ENCODE measurements around the gene GOLGA7B.

Gene GOLGA7B

GRCh38 chr10:97898429-97898828 lies 48.8 kb downstream of the GOLGA7B start:
- H3K36me3 ChIP-seq (ENCODE audit: control insufficient read depth, insufficient read depth, low read length, severe bottlenecking), result no peaks in the 10 kb centered on the region
- DNase-seq (ENCODE audit: low read depth), result no peak
- H3K9me3 ChIP-seq (ENCODE audit: control insufficient read depth, low read length), result no peaks in the 10 kb centered on the region
- H3K4me3 ChIP-seq (ENCODE audit: low read length), result no peak overlapping the region
- no peak overlapping the region for H3K9ac ChIP-seq (ENCODE audit: low read length)
- H3K4me1 ChIP-seq (ENCODE audit: control insufficient read depth, insufficient read depth, low read length), result no peaks in the 10 kb centered on the region
- H3K27me3 ChIP-seq (replicated peaks; ENCODE audit: control insufficient read depth, insufficient read depth, low read length), result peaks cover 65% of the 10 kb centered on the region

- no peak overlapping the region for H3K4me3 ChIP-seq (ENCODE audit: low read length)
- no peaks in the 10 kb centered on the region for H3K9me3 ChIP-seq (ENCODE audit: control insufficient read depth, low read length)
- no peak overlapping the region for H3K9ac ChIP-seq (ENCODE audit: low read length)
- H3K36me3 ChIP-seq (ENCODE audit: control insufficient read depth, insufficient read depth, low read length, severe bottlenecking), result no peaks in the 10 kb centered on the region
- H3K27me3 ChIP-seq (replicated peaks; ENCODE audit: control insufficient read depth, insufficient read depth, low read length), result peaks cover 71% of the 10 kb centered on the region
- no peaks in the 10 kb centered on the region for H3K4me1 ChIP-seq (ENCODE audit: control insufficient read depth, insufficient read depth, low read length)
- DNase-seq (ENCODE audit: low read depth), result no peak
Measured at GRCh38 chr10:97901381-97901780, 51.7 kb downstream of the GOLGA7B start.

DNA sequence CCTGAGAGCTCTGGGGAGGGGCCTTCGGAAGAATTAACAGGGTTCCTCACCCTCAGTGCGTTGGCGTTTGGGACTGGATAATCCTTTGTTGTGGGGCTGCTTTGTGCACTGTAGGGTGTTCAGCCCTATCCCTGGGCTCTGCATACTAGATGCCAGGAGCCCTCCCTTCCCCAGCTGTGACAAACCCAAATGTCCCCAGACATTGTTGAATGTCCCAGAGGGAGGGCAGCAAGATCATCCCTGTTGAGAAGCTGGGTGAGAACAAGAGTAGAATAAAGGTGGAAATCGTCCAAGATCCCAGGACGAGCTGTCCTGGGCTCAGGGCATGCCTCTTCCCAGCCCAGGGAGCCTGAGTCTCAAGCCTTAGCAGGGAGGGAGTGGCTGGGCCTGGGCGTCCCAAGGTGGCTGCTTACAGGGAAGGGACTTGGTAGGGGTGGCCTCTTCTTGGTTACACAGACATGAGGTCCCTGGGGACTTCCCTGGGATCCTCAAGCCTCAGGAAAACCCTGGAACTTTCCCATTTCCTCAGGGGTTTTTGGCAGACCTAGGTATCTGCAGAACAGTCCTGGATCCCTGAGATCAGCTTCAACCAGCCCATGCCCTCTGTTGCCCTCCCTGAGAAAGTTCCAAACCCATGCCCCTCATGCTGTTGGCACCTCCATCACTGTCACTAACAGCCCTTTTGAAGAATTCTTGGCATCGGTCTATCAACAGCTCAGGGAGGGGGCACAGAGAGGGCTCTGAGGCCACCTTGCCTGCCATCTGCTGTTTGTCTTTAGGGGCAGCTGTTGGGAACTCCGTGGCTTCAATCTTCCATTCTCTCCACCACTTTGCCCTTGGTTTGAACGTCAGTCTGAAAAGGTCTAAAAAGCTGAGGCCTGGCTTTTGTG lies 53.7 kb downstream of the GOLGA7B start:
- Histone ChIP-seq H3K27me3 (replicated peaks; ENCODE audit: control insufficient read depth, insufficient read depth, low read length) (peaks cover 74% of the 10 kb centered on the region), H3K9ac (ENCODE audit: low read length) (no peak overlapping the region), H3K4me1 (ENCODE audit: control insufficient read depth, insufficient read depth, low read length) (no peaks in the 10 kb centered on the region), H3K9me3 (ENCODE audit: control insufficient read depth, low read length) (no peaks in the 10 kb centered on the region), H3K4me3 (ENCODE audit: low read length) (no peak overlapping the region), H3K36me3 (ENCODE audit: control insufficient read depth, insufficient read depth, low read length, severe bottlenecking) (no peaks in the 10 kb centered on the region)
- DNase-seq (ENCODE audit: low read depth), result no peak

GRCh38 chr10:97904018-97904381 lies 54.4 kb downstream of the GOLGA7B start:
- no peak for DNase-seq (ENCODE audit: low read depth)
- H3K4me1 ChIP-seq (ENCODE audit: control insufficient read depth, insufficient read depth, low read length), result no peaks in the 10 kb centered on the region
- H3K9me3 ChIP-seq (ENCODE audit: control insufficient read depth, low read length), result no peaks in the 10 kb centered on the region

GRCh38 chr10:97904576-97904975 lies 54.9 kb downstream of the GOLGA7B start:
- Histone ChIP-seq H3K36me3 (ENCODE audit: control insufficient read depth, insufficient read depth, low read length, severe bottlenecking) (no peaks in the 10 kb centered on the region), H3K27me3 (replicated peaks; ENCODE audit: control insufficient read depth, insufficient read depth, low read length) (peaks cover 77% of the 10 kb centered on the region), H3K4me3 (ENCODE audit: low read length) (no peak overlapping the region), H3K9ac (ENCODE audit: low read length) (no peak overlapping the region), H3K9me3 (ENCODE audit: control insufficient read depth, low read length) (no peaks in the 10 kb centered on the region), H3K4me1 (ENCODE audit: control insufficient read depth, insufficient read depth, low read length) (no peaks in the 10 kb centered on the region)
- DNase-seq (ENCODE audit: low read depth), result no peak

More at GRCh38 chr10:97904018-97904381, 54.4 kb downstream of the GOLGA7B start:
- H3K9ac ChIP-seq (ENCODE audit: low read length), result no peak overlapping the region
- H3K4me3 ChIP-seq (ENCODE audit: low read length), result no peak overlapping the region
- no peaks in the 10 kb centered on the region for H3K36me3 ChIP-seq (ENCODE audit: control insufficient read depth, insufficient read depth, low read length, severe bottlenecking)
- peaks cover 77% of the 10 kb centered on the region for H3K27me3 ChIP-seq (replicated peaks; ENCODE audit: control insufficient read depth, insufficient read depth, low read length)

DNA sequence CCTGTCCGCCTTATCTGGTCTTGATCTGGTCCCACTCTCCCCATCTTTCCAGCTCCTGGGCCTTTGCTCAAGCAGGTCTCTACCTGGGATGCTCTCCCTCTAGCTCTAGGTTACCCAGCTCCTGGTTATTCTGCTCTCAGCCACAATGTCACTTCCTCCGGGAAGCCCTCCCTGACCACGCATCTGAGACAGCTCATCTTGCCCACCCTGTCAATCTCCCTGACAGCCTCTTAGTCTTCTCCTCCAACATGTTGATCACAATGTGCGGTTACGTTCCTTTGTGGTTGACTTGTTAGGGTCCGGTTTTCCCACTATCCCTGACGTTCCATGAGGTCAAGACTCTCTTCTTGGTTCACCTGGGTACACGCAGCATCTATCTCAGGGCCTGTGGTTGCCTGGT lies 55.6 kb downstream of the GOLGA7B start:
- DNase-seq (ENCODE audit: low read depth), result no peak
- H3K27me3 ChIP-seq (replicated peaks; ENCODE audit: control insufficient read depth, insufficient read depth, low read length), result peaks cover 72% of the 10 kb centered on the region
- no peaks in the 10 kb centered on the region for H3K4me1 ChIP-seq (ENCODE audit: control insufficient read depth, insufficient read depth, low read length)
- H3K36me3 ChIP-seq (ENCODE audit: control insufficient read depth, insufficient read depth, low read length, severe bottlenecking), result no peaks in the 10 kb centered on the region
- no peak overlapping the region for H3K4me3 ChIP-seq (ENCODE audit: low read length)
- H3K9me3 ChIP-seq (ENCODE audit: control insufficient read depth, low read length), result no peaks in the 10 kb centered on the region
- no peak overlapping the region for H3K9ac ChIP-seq (ENCODE audit: low read length)

GRCh38 chr10:97907211-97907610 lies 57.6 kb downstream of the GOLGA7B start:
- Histone ChIP-seq H3K9me3 (ENCODE audit: control insufficient read depth, low read length) (no peaks in the 10 kb centered on the region), H3K4me1 (ENCODE audit: control insufficient read depth, insufficient read depth, low read length) (no peaks in the 10 kb centered on the region), H3K9ac (ENCODE audit: low read length) (no peak overlapping the region), H3K36me3 (ENCODE audit: control insufficient read depth, insufficient read depth, low read length, severe bottlenecking) (no peaks in the 10 kb centered on the region), H3K4me3 (ENCODE audit: low read length) (no peak overlapping the region), H3K27me3 (replicated peaks; ENCODE audit: control insufficient read depth, insufficient read depth, low read length) (peaks cover 75% of the 10 kb centered on the region)
- DNase-seq (ENCODE audit: low read depth), result no peak

DNA sequence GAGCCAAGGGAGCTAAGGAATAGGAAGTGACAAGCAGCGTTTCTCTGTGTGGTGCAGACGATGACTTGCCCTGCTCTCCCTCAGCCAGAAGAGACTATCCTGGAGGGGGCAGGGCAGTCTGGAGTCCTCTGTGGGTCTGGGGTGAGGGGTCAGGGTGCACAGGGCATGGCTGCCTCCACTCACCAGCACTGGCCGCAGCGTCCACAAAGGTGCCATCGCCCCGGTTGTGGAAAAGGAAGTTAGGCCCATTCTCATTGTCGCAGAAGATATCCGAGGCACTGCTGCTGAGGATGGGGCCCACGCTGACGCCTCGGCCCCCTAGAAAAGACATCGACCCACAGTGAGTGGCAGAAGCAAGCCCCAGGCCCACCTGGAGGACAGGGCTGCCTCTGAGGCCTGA lies 58.2 kb downstream of the GOLGA7B start:
- Histone ChIP-seq H3K9me3 (ENCODE audit: control insufficient read depth, low read length) (no peaks in the 10 kb centered on the region), H3K36me3 (ENCODE audit: control insufficient read depth, insufficient read depth, low read length, severe bottlenecking) (no peaks in the 10 kb centered on the region), H3K4me3 (ENCODE audit: low read length) (no peak overlapping the region), H3K4me1 (ENCODE audit: control insufficient read depth, insufficient read depth, low read length) (no peaks in the 10 kb centered on the region), H3K27me3 (replicated peaks; ENCODE audit: control insufficient read depth, insufficient read depth, low read length) (peaks cover 74% of the 10 kb centered on the region), H3K9ac (ENCODE audit: low read length) (no peak overlapping the region)
- no peak for DNase-seq (ENCODE audit: low read depth)

- no peaks in the 10 kb centered on the region for H3K9me3 ChIP-seq (ENCODE audit: control insufficient read depth, low read length)
- no peak for DNase-seq (ENCODE audit: low read depth)
- H3K27me3 ChIP-seq (replicated peaks; ENCODE audit: control insufficient read depth, insufficient read depth, low read length), result peaks cover 71% of the 10 kb centered on the region
- H3K9ac ChIP-seq (ENCODE audit: low read length), result no peak overlapping the region
- no peak overlapping the region for H3K4me3 ChIP-seq (ENCODE audit: low read length)
- peaks cover 6% of the 10 kb centered on the region for H3K4me1 ChIP-seq (ENCODE audit: control insufficient read depth, insufficient read depth, low read length)
- H3K36me3 ChIP-seq (ENCODE audit: control insufficient read depth, insufficient read depth, low read length, severe bottlenecking), result no peaks in the 10 kb centered on the region
Measured at GRCh38 chr10:97910661-97911060, 61.0 kb downstream of the GOLGA7B start.

GRCh38 chr10:97911217-97911616 lies 61.6 kb downstream of the GOLGA7B start:
- DNase-seq (ENCODE audit: low read depth), result no peak
- Histone ChIP-seq H3K36me3 (ENCODE audit: control insufficient read depth, insufficient read depth, low read length, severe bottlenecking) (no peaks in the 10 kb centered on the region), H3K4me1 (ENCODE audit: control insufficient read depth, insufficient read depth, low read length) (peaks cover 7% of the 10 kb centered on the region), H3K9me3 (ENCODE audit: control insufficient read depth, low read length) (no peaks in the 10 kb centered on the region), H3K9ac (ENCODE audit: low read length) (no peak overlapping the region), H3K4me3 (ENCODE audit: low read length) (no peak overlapping the region), H3K27me3 (replicated peaks; ENCODE audit: control insufficient read depth, insufficient read depth, low read length) (peaks cover 66% of the 10 kb centered on the region)

GRCh38 chr10:97913193-97913592 lies 63.5 kb downstream of the GOLGA7B start:
- Histone ChIP-seq H3K4me1 (ENCODE audit: control insufficient read depth, insufficient read depth, low read length) (peaks cover 15% of the 10 kb centered on the region), H3K4me3 (ENCODE audit: low read length) (no peak overlapping the region), H3K9ac (ENCODE audit: low read length) (no peak overlapping the region), H3K27me3 (replicated peaks; ENCODE audit: control insufficient read depth, insufficient read depth, low read length) (peaks cover 48% of the 10 kb centered on the region), H3K9me3 (ENCODE audit: control insufficient read depth, low read length) (no peaks in the 10 kb centered on the region), H3K36me3 (ENCODE audit: control insufficient read depth, insufficient read depth, low read length, severe bottlenecking) (no peaks in the 10 kb centered on the region)
- no peak for DNase-seq (ENCODE audit: low read depth)

GRCh38 chr10:97913614-97914013 lies 64.0 kb downstream of the GOLGA7B start:
- no peaks in the 10 kb centered on the region for H3K36me3 ChIP-seq (ENCODE audit: control insufficient read depth, insufficient read depth, low read length, severe bottlenecking)
- no peak overlapping the region for H3K9ac ChIP-seq (ENCODE audit: low read length)
- H3K4me3 ChIP-seq (ENCODE audit: low read length), result no peak overlapping the region
- H3K9me3 ChIP-seq (ENCODE audit: control insufficient read depth, low read length), result no peaks in the 10 kb centered on the region
- H3K27me3 ChIP-seq (replicated peaks; ENCODE audit: control insufficient read depth, insufficient read depth, low read length), result peaks cover 48% of the 10 kb centered on the region
- H3K4me1 ChIP-seq (ENCODE audit: control insufficient read depth, insufficient read depth, low read length), result peaks cover 15% of the 10 kb centered on the region
- no peak for DNase-seq (ENCODE audit: low read depth)

Data from adipocyte (in vitro differentiated cells).